ENCODE data around the gene C19orf12. TPM values are rescaled to one million over a fixed set of nuclear protein-coding genes. Genes with fewer than 3 reads are reported as not detected.

Gene C19orf12
- total RNA-seq, 1 donor = 48.5 TPM

GRCh38 chr19:29741776-29742175 is 26.7 kb upstream of the C19orf12 start:
- no peak overlapping the region for H2AFZ ChIP-seq (ENCODE audit: low read length)
- no peak overlapping the region for H3K4me3 ChIP-seq (ENCODE audit: insufficient read depth, low read length)
- DNase-seq (ENCODE audit: insufficient read length, low spot score, missing footprints) = no peak
- H4K20me1 ChIP-seq (ENCODE audit: insufficient read depth, low read length) = no peaks in the 10 kb centered on the region
- H3K27ac ChIP-seq (ENCODE audit: low read depth, low read length) = no peak overlapping the region
- H3K36me3 ChIP-seq (ENCODE audit: insufficient read depth, low read length) = no peaks in the 10 kb centered on the region
- no peaks in the 10 kb centered on the region for H3K27me3 ChIP-seq (ENCODE audit: insufficient read depth, low read length)
- H3K9me3 ChIP-seq (ENCODE audit: low read depth, low read length) = no peaks in the 10 kb centered on the region
- TF ChIP-seq, protein P1, sequence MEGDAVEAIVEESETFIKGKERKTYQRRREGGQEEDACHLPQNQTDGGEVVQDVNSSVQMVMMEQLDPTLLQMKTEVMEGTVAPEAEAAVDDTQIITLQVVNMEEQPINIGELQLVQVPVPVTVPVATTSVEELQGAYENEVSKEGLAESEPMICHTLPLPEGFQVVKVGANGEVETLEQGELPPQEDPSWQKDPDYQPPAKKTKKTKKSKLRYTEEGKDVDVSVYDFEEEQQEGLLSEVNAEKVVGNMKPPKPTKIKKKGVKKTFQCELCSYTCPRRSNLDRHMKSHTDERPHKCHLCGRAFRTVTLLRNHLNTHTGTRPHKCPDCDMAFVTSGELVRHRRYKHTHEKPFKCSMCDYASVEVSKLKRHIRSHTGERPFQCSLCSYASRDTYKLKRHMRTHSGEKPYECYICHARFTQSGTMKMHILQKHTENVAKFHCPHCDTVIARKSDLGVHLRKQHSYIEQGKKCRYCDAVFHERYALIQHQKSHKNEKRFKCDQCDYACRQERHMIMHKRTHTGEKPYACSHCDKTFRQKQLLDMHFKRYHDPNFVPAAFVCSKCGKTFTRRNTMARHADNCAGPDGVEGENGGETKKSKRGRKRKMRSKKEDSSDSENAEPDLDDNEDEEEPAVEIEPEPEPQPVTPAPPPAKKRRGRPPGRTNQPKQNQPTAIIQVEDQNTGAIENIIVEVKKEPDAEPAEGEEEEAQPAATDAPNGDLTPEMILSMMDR (IDR thresholded peaks at IDR 0.05; ENCODE audit: extremely low read depth, low read depth, low read length) = no peak
- H3K4me2 ChIP-seq (ENCODE audit: insufficient read depth, low read length) = no peak overlapping the region
- H3K79me2 ChIP-seq (ENCODE audit: insufficient read depth, low read length) = no peaks in the 10 kb centered on the region
- H3K4me1 ChIP-seq (ENCODE audit: insufficient read depth, low read length) = no peaks in the 10 kb centered on the region

DNA sequence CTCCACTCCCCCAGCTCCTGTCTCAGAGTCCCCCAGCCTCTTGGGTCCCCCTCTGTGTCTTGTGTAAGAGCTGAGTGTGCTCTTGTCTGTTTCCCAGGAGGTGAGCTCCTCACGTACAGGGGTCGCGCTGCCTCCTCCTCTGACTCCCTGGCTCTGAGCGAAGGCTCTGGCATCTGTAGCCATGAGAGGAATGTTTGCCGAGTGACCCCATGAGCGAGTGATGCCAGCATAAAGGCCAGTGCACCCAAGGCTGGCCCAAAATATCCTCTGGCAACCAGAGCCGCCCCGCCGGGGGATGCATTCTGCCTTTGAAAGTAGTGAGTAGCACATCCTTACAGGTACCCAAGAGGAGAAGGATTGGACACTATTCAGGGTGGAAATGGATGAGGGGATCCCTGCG is 26.2 kb upstream of the C19orf12 start:
- H3K27ac ChIP-seq (ENCODE audit: low read depth, low read length) = no peak overlapping the region

DNA sequence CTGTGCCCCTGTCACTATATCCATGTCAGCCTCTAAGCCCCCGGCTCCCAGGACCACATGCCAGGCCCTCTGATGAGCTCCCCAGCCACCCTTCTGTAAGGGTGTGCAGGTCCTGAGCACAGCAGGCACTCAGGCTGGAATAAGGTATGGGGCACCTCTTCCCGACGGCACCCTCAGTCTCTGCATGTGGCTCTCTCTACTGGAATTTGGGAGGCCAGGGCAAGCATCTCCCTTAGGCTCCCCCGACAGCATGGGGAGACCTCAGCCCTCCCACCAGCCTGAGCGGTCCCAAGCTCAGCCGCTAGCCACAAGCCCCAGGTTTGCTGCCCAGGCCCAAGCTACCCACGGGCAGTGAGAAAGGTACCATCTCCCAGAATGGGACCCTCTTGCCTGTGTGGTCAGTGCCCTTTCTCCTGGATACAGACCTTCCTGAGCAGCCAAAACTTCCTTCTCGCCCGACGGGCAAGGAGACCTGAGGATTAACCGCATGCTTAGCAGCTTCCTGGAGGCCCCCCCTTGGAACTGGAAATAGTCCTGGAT is 22.5 kb upstream of the C19orf12 start:
- H4K20me1 ChIP-seq (ENCODE audit: insufficient read depth, low read length) = no peaks in the 10 kb centered on the region
- H2AFZ ChIP-seq (ENCODE audit: low read length) = no peak overlapping the region
- H3K9me3 ChIP-seq (ENCODE audit: low read depth, low read length) = no peaks in the 10 kb centered on the region
- H3K4me3 ChIP-seq (ENCODE audit: insufficient read depth, low read length) = no peak overlapping the region
- TF ChIP-seq, protein P1 (IDR thresholded peaks at IDR 0.05; ENCODE audit: extremely low read depth, low read depth, low read length) = no peak
- H3K27ac ChIP-seq (ENCODE audit: low read depth, low read length) = no peak overlapping the region
- H3K79me2 ChIP-seq (ENCODE audit: insufficient read depth, low read length) = no peaks in the 10 kb centered on the region
- no peaks in the 10 kb centered on the region for H3K36me3 ChIP-seq (ENCODE audit: insufficient read depth, low read length)
- H3K4me1 ChIP-seq (ENCODE audit: insufficient read depth, low read length) = no peaks in the 10 kb centered on the region
- no peak overlapping the region for H3K4me2 ChIP-seq (ENCODE audit: insufficient read depth, low read length)
- H3K27me3 ChIP-seq (ENCODE audit: insufficient read depth, low read length) = peaks cover 13% of the 10 kb centered on the region
- DNase-seq (ENCODE audit: insufficient read length, low spot score, missing footprints) = no peak

More for the DNA sequence above, 26.2 kb upstream of the C19orf12 start:
- no peaks in the 10 kb centered on the region for H3K79me2 ChIP-seq (ENCODE audit: insufficient read depth, low read length)
- DNase-seq (ENCODE audit: insufficient read length, low spot score, missing footprints) = no peak
- no peak overlapping the region for H3K4me3 ChIP-seq (ENCODE audit: insufficient read depth, low read length)
- no peaks in the 10 kb centered on the region for H3K36me3 ChIP-seq (ENCODE audit: insufficient read depth, low read length)
- no peaks in the 10 kb centered on the region for H4K20me1 ChIP-seq (ENCODE audit: insufficient read depth, low read length)
- no peak overlapping the region for H2AFZ ChIP-seq (ENCODE audit: low read length)
- H3K4me1 ChIP-seq (ENCODE audit: insufficient read depth, low read length) = no peaks in the 10 kb centered on the region
- no peaks in the 10 kb centered on the region for H3K27me3 ChIP-seq (ENCODE audit: insufficient read depth, low read length)
- no peaks in the 10 kb centered on the region for H3K9me3 ChIP-seq (ENCODE audit: low read depth, low read length)
- H3K4me2 ChIP-seq (ENCODE audit: insufficient read depth, low read length) = no peak overlapping the region
- TF ChIP-seq, protein P1 (IDR thresholded peaks at IDR 0.05; ENCODE audit: extremely low read depth, low read depth, low read length) = no peak

DNA sequence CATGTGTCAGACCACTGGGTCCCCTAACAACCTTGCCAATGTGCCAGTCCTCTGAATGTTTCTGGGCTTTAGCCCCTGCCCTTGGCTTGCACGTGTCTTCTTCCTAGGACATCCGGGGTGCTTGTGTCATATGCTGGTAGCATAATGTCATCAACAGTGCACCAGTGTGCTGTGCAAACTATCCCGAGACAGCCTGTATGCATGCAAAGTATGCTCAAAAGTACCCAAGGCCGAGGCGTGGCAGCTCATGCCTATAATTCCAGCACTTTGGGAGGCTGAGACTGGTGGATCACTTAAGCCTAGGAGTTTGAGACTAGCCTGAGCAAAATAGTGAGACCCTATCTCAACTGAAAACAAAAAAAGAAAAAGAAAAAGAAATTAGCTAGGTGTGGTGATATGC is 20.8 kb upstream of the C19orf12 start:
- Histone ChIP-seq H3K36me3 (ENCODE audit: insufficient read depth, low read length) (no peaks in the 10 kb centered on the region), H3K9me3 (ENCODE audit: low read depth, low read length) (no peaks in the 10 kb centered on the region), H3K4me1 (ENCODE audit: insufficient read depth, low read length) (no peaks in the 10 kb centered on the region), H3K27ac (ENCODE audit: low read depth, low read length) (no peak overlapping the region), H3K4me3 (ENCODE audit: insufficient read depth, low read length) (no peak overlapping the region), H3K79me2 (ENCODE audit: insufficient read depth, low read length) (no peaks in the 10 kb centered on the region), H4K20me1 (ENCODE audit: insufficient read depth, low read length) (no peaks in the 10 kb centered on the region), H3K4me2 (ENCODE audit: insufficient read depth, low read length) (no peak overlapping the region), H3K27me3 (ENCODE audit: insufficient read depth, low read length) (peaks cover 17% of the 10 kb centered on the region), H2AFZ (ENCODE audit: low read length) (no peak overlapping the region)
- DNase-seq (ENCODE audit: insufficient read length, low spot score, missing footprints) = no peak
- TF ChIP-seq, protein P1 (IDR thresholded peaks at IDR 0.05; ENCODE audit: extremely low read depth, low read depth, low read length) = no peak
